ENCODE results near the gene OVCH2.

DNA sequence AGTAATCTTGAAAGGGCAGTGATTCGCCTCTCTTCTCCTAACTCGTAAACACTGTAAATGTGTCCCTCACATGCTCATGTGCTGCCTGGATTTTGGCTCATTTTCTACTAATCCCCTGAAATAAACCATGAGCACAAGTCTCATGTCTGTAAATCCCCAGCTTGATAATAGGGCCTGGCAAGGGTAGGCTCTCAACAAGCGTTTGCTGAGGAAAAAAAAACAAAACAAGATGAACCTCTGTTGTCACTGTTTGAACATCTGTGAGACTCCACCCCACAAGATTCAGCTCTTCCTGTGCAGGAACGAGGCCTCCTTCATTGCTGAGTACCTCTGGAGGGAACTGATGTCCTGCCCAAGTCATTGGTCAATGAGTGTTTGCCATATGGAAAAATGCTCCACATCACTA, 28.5 kb downstream of the OVCH2 start:
- TF ChIP-seq, protein P1, sequence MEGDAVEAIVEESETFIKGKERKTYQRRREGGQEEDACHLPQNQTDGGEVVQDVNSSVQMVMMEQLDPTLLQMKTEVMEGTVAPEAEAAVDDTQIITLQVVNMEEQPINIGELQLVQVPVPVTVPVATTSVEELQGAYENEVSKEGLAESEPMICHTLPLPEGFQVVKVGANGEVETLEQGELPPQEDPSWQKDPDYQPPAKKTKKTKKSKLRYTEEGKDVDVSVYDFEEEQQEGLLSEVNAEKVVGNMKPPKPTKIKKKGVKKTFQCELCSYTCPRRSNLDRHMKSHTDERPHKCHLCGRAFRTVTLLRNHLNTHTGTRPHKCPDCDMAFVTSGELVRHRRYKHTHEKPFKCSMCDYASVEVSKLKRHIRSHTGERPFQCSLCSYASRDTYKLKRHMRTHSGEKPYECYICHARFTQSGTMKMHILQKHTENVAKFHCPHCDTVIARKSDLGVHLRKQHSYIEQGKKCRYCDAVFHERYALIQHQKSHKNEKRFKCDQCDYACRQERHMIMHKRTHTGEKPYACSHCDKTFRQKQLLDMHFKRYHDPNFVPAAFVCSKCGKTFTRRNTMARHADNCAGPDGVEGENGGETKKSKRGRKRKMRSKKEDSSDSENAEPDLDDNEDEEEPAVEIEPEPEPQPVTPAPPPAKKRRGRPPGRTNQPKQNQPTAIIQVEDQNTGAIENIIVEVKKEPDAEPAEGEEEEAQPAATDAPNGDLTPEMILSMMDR (IDR thresholded peaks at IDR 0.05 in 8 of 11, conservative IDR thresholded peaks at IDR 0.05 in 3 of 11), result no peak
- TF ChIP-seq POLR2AphosphoS5 (IDR thresholded peaks at IDR 0.05), result no peak
- no peak for TF ChIP-seq POLR2A (IDR thresholded peaks at IDR 0.05)

Data from spleen (tissue), 7 donors.